Measurements from ENCODE around the gene KCNJ14.
A peak's percentile ranks its signal among the peaks of the same experiment; 100 is the strongest.

KCNJ14 gene

GRCh38 chr19:48469934-48470680, 14.7 kb downstream of the KCNJ14 start:
- DNase-seq (ENCODE audit: low read depth): no peak
- H3K4me3 ChIP-seq (ENCODE audit: low read depth, low read length): peak overlapping the region; percentile 91
- no peak for TF ChIP-seq CTCF (IDR thresholded peaks at IDR 0.05; ENCODE audit: low read depth, low read length, missing control alignments)

DNA sequence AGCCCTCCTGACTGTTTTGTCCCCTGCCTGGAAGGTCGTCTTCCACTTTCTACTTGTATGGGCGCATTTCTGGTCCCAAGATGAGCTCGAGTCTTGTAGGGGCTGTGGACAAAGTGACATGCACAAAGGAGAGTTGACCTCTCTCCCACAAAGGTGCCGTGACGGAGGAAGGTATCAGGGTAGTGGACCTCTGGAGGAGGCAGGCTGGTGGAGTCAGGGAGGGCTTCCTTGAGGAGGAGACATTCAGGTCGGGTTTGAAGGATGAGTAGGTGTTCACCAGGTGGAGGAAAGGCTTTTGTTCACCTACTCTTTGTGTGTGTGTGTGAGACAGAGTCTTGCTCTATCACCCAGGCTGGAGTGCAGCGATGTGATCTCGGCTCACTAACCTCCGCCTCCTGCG, 15.5 kb downstream of the KCNJ14 start:
- TF ChIP-seq CTCF (IDR thresholded peaks at IDR 0.05; ENCODE audit: low read depth, low read length, missing control alignments): no peak
- no peak overlapping the region for H3K4me3 ChIP-seq (ENCODE audit: low read depth, low read length)
- no peak for DNase-seq (ENCODE audit: low read depth)

- DNase-seq (ENCODE audit: low read depth): no peak
- TF ChIP-seq CTCF (IDR thresholded peaks at IDR 0.05; ENCODE audit: low read depth, low read length, missing control alignments): no peak
- H3K4me3 ChIP-seq (ENCODE audit: low read depth, low read length): no peak overlapping the region
These were observed 16.5 kb downstream of the KCNJ14 start for GRCh38 chr19:48471836-48472235.

- TF ChIP-seq CTCF (IDR thresholded peaks at IDR 0.05; ENCODE audit: low read depth, low read length, missing control alignments): no peak
- no peak overlapping the region for H3K4me3 ChIP-seq (ENCODE audit: low read depth, low read length)
These were observed 18.0 kb downstream of the KCNJ14 start for GRCh38 chr19:48473161-48473966.

DNA sequence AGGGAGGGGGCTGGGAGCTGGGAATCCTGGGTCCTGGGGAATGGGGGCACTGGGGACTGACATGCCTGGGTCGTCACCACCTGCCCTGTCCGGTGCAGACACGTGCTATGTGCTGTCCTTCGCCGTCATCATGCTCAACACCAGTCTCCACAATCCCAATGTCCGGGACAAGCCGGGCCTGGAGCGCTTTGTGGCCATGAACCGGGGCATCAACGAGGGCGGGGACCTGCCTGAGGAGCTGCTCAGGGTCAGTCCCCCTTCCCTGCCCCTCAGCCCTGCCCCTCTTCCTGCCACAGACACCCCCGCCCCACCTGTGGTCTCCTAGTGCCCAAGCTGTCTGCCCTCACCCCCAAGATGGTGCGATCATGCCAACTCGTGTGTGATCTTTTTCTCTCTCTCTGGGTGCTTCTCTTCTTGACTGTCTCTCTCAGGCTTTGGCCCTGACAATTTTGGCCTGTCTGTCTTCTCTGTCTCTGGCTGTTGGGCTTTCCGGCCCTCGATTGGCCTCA, 18.8 kb downstream of the KCNJ14 start:
- no peak overlapping the region for H3K4me3 ChIP-seq (ENCODE audit: low read depth, low read length)
- no peak for DNase-seq (ENCODE audit: low read depth)
- no peak for TF ChIP-seq CTCF (IDR thresholded peaks at IDR 0.05; ENCODE audit: low read depth, low read length, missing control alignments)

More at GRCh38 chr19:48473161-48473966, 18.0 kb downstream of the KCNJ14 start:
- no peak for DNase-seq (ENCODE audit: low read depth)

- DNase-seq (ENCODE audit: low read depth): no peak
- no peak for TF ChIP-seq CTCF (IDR thresholded peaks at IDR 0.05; ENCODE audit: low read depth, low read length, missing control alignments)
- no peak overlapping the region for H3K4me3 ChIP-seq (ENCODE audit: low read depth, low read length)
These were observed 20.1 kb downstream of the KCNJ14 start for GRCh38 chr19:48475369-48476068.
